ENCODE results near the gene ZNF594.

DNA sequence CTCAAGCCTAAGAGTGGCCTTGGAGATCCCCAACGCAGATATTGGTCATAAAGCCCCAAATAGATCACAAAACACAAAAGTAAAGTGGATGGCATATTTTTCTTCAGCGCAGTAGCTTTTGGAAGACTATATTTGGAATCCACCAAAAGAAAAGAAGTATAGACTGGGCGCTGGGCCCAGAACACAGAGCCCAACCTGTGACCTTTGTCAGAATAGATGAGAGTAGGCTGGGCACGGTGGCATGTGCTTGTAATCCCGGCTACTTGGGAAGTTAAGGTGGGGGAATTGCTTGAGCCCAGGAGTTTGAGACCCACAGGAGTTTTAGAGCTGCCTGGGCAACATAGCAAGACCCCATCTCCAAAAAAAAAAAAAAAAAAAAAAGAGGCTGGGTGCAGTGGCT lies 28.4 kb upstream of the ZNF594 start:
- no peak for TF ChIP-seq POLR2A (IDR thresholded peaks at IDR 0.05)
- TF ChIP-seq, protein P1, sequence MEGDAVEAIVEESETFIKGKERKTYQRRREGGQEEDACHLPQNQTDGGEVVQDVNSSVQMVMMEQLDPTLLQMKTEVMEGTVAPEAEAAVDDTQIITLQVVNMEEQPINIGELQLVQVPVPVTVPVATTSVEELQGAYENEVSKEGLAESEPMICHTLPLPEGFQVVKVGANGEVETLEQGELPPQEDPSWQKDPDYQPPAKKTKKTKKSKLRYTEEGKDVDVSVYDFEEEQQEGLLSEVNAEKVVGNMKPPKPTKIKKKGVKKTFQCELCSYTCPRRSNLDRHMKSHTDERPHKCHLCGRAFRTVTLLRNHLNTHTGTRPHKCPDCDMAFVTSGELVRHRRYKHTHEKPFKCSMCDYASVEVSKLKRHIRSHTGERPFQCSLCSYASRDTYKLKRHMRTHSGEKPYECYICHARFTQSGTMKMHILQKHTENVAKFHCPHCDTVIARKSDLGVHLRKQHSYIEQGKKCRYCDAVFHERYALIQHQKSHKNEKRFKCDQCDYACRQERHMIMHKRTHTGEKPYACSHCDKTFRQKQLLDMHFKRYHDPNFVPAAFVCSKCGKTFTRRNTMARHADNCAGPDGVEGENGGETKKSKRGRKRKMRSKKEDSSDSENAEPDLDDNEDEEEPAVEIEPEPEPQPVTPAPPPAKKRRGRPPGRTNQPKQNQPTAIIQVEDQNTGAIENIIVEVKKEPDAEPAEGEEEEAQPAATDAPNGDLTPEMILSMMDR (IDR thresholded peaks at IDR 0.05), result no peak
- no peak for TF ChIP-seq POLR2AphosphoS5 (IDR thresholded peaks at IDR 0.05)

Measured in breast epithelium (tissue), 3 donors.